ENCODE results near the gene PSKH1. TPM values are rescaled to one million over a fixed set of nuclear protein-coding genes. Genes with fewer than 3 reads are reported as not detected.

PSKH1 gene
- total RNA-seq, 4 donors from 2014 or later, result 16.4 to 26.9 (median 24.5) TPM

- Histone ChIP-seq H3K9me3 (no peaks in the 10 kb centered on the region), H3K4me3 (no peak overlapping the region), H3K36me3 (peaks cover 76% of the 10 kb centered on the region), H3K27ac (no peak overlapping the region), H3K4me1 (peaks cover 24% of the 10 kb centered on the region), H3K27me3 (no peaks in the 10 kb centered on the region)
- TF ChIP-seq EP300 (IDR thresholded peaks at IDR 0.05), result no peak
- no peak for TF ChIP-seq CTCF (IDR thresholded peaks at IDR 0.05)
- no peak for TF ChIP-seq POLR2AphosphoS5 (IDR thresholded peaks at IDR 0.05)
- no peak for TF ChIP-seq POLR2A (IDR thresholded peaks at IDR 0.05)
- WGBS, result 84% methylated on average over 3 of the region's 5 CpGs
- no peak for DNase-seq (ENCODE audit: low spot score in 2 of 2)
Measured at GRCh38 chr16:67879936-67880335, 13.1 kb upstream of the PSKH1 start.

- DNase-seq (ENCODE audit: low spot score in 2 of 2), result no peak
- Histone ChIP-seq H3K9me3 (no peaks in the 10 kb centered on the region), H3K27me3 (no peaks in the 10 kb centered on the region), H3K4me1 (peaks cover 22% of the 10 kb centered on the region), H3K27ac (no peak overlapping the region), H3K36me3 (peaks cover 80% of the 10 kb centered on the region), H3K4me3 (no peak overlapping the region)
- WGBS, result 88% methylated on average over 11 of the region's 13 CpGs
- TF ChIP-seq CTCF (IDR thresholded peaks at IDR 0.05), result no peak
- TF ChIP-seq POLR2AphosphoS5 (IDR thresholded peaks at IDR 0.05), result no peak
- no peak for TF ChIP-seq POLR2A (IDR thresholded peaks at IDR 0.05)
Measured at GRCh38 chr16:67880584-67880983, 12.5 kb upstream of the PSKH1 start.

GRCh38 chr16:67881621-67882161 lies 11.4 kb upstream of the PSKH1 start:
- no peak for DNase-seq (ENCODE audit: low spot score in 2 of 2)
- TF ChIP-seq EP300 (IDR thresholded peaks at IDR 0.05) (no peak), CTCF (IDR thresholded peaks at IDR 0.05) (no peak), POLR2AphosphoS5 (IDR thresholded peaks at IDR 0.05) (no peak), POLR2A (IDR thresholded peaks at IDR 0.05) (no peak)
- no peaks in the 10 kb centered on the region for H3K27me3 ChIP-seq
- H3K27ac ChIP-seq, result no peak overlapping the region
- peaks cover 16% of the 10 kb centered on the region for H3K4me1 ChIP-seq
- H3K4me3 ChIP-seq, result no peak overlapping the region
- peaks cover 87% of the 10 kb centered on the region for H3K36me3 ChIP-seq
- no peaks in the 10 kb centered on the region for H3K9me3 ChIP-seq
- WGBS, result 94% methylated on average over 21 of the region's 21 CpGs

GRCh38 chr16:67882374-67883145 lies 10.5 kb upstream of the PSKH1 start:
- Histone ChIP-seq H3K4me3 (no peak overlapping the region), H3K9me3 (no peaks in the 10 kb centered on the region), H3K27me3 (no peaks in the 10 kb centered on the region), H3K4me1 (peaks cover 16% of the 10 kb centered on the region), H3K36me3 (peaks cover 82% of the 10 kb centered on the region), H3K27ac (no peak overlapping the region)
- 78% methylated on average over 16 of the region's 18 CpGs for WGBS
- no peak for DNase-seq (ENCODE audit: low spot score in 2 of 2)
- TF ChIP-seq EP300 (IDR thresholded peaks at IDR 0.05) (no peak), CTCF (IDR thresholded peaks at IDR 0.05) (no peak), POLR2A (IDR thresholded peaks at IDR 0.05) (no peak)

- no peak for TF ChIP-seq POLR2A (IDR thresholded peaks at IDR 0.05)
- no peak for TF ChIP-seq POLR2AphosphoS5 (IDR thresholded peaks at IDR 0.05)
- no peak for TF ChIP-seq CTCF (IDR thresholded peaks at IDR 0.05)
- TF ChIP-seq EP300 (IDR thresholded peaks at IDR 0.05), result no peak
- H3K27me3 ChIP-seq, result no peaks in the 10 kb centered on the region
- DNase-seq (ENCODE audit: low spot score in 2 of 2), result no peak
- H3K4me1 ChIP-seq, result peaks cover 16% of the 10 kb centered on the region
- peaks cover 75% of the 10 kb centered on the region for H3K36me3 ChIP-seq
- H3K9me3 ChIP-seq, result no peaks in the 10 kb centered on the region
- 84% methylated on average over 6 of the region's 6 CpGs for WGBS
- no peak overlapping the region for H3K4me3 ChIP-seq
- no peak overlapping the region for H3K27ac ChIP-seq
Measured at GRCh38 chr16:67883146-67883871, 9.7 kb upstream of the PSKH1 start.

Measured in suprapubic skin (tissue), 4 donors.